Posterior cingulate gyrus (tissue), 11 donors: ENCODE data around the gene EIF5.

Source experiments
- DNase-seq, 10 donors: peaks; one replicate each; pipeline versions ENCODE4 v3.0.0 to v3.0.0-alpha.2; 2020 to 2021; ENCODE audit warnings: mixed read lengths in 3 of 10
- intact Hi-C: fragments of 100-400 bp; cut with DNase I; formaldehyde crosslinking; loops from one replicate; pipeline ENCODE4 v1.15.1; 2023

The EIF5 gene

DNA sequence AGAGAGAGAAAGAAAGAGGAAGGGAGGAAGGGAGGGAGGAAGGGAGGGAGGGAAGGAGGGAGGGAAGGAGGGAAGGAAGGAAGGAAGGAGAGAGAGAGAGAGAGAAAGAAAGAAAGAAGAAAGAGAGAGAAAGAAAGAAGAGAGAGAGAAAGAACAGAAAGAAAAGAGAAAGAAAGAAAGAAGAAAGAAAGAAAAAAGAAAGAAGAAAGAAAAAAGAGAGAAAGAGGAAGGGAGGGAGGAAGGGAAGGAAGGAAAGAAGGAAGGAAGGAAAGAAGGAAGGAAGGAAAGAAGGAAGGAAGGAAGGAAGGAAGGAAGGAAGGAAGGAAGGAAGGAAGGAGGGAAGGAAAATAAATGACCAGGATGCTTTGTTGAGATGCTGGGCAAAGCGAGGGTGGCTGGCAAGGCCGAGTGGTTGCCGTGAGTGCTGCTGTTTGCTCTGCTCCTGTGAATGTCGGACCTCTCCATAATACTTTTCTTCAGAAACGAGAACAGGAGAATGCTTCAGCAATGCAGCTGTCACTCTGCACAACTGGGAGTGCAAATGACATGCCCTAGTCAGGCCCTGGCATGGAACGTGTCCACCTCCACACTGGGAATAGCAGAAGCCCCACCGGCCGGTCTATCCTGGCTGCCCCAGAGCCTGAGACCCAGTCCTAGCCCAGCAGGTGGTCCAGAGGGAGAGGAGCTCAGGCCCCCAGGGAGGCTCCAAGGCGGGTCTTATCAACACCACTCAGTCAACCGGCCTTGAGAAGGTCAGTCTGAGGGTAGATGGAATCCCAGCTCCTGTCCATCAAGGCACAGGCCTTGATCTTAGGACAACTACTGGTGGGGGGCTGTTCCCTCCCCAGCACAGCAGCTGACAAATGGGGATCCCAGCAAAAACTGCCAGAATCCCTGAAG lies 25.1 kb upstream of the EIF5 start:
- no peak for DNase-seq
- intact Hi-C loops, result no loop called here

DNA sequence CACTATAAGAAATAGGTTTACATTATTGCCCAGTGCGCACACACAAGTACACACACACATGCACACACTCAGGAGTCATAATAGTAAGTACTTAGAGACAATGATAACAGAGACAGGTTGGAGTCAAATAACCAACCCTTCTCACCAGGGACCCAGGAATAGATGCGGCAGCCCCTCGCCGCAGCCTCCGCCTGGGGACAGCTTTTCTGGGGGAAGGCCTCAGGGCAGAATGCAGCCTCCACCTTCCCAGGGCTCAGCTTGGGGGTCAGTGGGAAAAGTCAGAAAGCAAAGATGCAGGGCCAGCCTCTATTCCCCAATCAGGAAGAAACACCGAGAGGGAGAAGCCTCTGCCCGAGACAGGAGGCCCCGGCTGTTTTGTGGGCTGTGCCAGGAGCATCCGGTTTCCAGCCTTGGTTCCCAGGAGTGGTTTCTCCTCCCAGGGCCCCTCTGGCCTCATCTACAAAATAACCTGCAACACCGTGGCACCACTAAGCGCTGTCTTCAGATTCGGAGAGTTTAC lies 23.4 kb upstream of the EIF5 start:
- intact Hi-C loops, result no loop called here
- DNase-seq, result peak in 1 of 10 donors; percentile 56

DNA sequence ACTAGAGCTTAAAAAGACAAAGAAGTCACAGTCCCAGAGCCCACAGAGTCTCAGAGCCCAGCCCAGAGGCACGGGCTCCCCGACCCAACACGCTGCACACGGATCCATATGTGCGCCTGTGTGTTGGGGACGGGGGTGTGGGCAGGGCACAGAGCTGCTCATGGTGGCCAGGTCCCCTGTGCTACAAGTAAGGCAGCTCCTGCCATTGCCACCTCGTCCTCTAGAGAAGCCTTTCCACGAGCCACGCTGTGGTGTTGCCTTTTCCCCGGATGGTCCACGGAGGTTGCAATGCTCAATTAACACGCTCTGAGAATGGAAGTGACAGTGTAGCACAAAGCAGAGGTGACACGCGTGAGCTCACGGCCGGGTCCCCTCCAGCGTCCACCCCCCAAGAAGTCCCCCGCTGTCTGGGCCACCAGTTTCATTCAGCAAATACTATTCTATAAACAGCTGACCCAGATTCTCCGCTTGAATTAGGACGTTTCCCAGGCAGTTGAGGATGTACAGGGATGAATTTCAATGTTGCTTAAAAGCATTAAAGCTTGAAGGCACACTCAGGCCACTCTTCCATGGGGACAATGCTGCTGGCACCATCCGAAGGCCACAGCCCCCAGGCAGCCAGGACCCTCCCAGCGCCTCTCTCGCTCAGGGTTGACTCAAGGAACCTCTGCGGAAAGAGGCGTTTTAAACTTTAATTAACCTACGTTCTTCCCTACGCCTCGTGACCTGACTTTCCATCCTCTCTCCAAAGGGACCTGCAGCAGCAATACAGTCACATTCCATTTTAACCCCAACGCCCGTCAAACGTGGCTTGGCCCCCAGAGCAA lies 22.7 kb upstream of the EIF5 start:
- peak in 3 of 10 donors; percentile 34 to 76 (median 74) for DNase-seq
- intact Hi-C loops, result no loop called here

DNA sequence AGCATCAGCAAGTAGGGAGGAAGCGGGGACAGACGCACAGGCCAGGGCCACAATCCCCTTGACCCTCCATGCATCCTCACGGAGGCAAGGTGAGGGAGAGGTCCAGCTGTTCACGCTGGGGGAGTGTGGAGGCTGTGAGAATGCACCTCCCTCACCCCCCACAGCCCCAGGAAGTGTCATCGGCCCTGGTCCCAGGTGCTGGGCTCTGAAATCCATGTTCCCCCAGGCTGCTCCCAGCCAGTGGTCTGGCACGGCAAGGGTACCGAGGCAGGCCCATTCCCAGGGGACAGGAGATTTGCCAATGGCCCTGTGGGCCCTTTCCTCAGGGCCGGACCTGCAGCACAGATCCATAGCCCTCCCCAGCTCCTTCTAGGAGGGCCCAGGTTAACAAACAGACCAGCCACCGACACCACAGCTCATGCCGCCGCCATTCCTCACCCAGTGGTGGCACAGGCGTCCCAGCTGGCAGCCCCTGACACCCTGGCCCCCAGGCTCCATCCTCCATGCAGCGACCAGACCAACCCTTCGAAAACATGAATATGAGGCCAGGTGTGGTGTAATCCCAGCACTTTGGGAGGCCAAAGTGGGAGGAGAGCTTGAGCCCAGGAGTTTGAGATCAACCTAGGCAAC lies 21.9 kb upstream of the EIF5 start:
- DNase-seq, result peak in 2 of 10 donors; percentile 47 to 79
- intact Hi-C loops, result no loop called here

DNA sequence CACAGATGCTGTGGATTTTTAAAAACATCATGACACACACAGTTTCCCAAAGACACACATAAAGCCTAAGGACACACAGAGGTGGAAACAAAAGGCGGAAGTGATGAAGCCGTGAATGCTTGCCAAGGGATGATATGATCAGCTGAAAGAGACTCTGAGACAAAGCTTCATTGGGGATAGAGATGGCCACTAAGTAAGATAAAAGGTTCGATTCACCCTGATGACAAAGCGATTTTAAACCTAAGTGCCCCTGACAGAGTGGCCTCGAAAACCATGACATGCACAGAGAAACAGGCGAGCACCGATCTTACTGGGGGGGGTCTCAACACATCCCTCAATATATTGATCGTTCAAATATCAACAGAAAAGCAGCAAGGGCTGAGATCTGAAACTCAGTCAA lies 20.3 kb upstream of the EIF5 start:
- DNase-seq, result no peak
- intact Hi-C loops, result no loop called here

DNA sequence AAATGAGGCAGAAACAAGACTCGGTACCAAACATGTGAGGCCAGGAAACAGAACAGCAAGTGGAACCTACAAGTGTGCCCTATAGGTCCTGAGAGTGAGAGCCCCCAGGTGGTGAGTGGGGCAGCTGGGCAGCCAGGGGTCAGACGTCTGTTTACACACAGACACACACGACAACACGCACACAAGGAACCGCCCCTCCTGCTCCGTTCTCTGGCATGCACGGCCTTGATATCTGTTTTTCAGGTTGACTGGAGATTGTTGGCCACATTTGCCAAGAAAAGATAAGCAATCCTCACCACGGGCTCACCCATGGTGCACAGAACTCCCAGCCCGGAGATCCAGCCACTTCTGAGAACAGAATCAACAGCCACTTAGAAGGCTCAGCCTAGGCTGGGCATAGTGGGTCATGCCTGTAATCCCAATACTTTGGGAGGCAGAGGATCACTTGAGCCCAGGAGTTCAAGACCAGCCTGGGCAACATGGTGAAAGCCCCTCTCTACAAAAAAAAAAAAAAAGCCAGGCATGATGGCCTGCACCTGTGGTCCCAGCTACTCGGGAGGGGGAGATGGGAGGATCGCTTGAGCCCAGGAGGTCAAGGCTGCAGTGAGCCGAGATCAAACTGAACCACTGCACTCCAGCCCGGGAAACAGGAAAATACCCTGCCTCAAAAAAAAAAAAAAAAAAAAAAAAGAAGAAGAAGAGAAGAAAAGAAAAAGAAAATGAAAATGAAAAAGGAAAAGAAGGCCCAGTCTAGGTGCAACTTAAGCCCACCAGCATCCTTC lies 19.4 kb upstream of the EIF5 start:
- peak in 1 of 10 donors; percentile 40 for DNase-seq
- intact Hi-C loops, result no loop called here

DNA sequence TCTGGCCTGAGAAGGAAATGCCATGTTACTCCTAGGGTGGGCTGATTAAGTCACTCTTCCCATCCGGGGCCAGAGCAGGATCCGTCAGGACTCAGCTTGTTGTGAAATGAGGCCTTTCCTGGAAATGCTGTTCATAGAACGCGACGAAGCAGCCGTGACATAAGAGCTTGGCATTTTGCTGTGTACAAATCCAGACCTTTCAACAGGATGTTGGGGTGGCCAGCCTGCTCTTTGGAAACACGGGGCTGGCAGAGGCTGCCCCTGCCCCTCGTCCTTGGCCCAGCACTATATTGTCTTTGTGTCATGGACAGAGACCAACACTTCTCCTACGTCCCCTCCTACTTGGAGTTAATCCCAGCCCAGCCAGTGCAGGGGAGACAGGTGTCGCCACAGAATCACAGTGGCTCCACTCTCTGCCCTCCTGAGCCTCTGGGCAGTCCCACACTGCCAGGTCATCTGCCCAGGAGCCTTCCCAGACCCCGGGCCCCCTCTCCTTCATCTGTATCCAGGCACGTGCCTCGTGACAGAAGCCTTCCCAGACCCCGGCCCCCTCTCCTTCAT lies 18.6 kb upstream of the EIF5 start:
- intact Hi-C loops, result no loop called here
- peak in 2 of 10 donors; percentile 59 to 68 for DNase-seq

DNA sequence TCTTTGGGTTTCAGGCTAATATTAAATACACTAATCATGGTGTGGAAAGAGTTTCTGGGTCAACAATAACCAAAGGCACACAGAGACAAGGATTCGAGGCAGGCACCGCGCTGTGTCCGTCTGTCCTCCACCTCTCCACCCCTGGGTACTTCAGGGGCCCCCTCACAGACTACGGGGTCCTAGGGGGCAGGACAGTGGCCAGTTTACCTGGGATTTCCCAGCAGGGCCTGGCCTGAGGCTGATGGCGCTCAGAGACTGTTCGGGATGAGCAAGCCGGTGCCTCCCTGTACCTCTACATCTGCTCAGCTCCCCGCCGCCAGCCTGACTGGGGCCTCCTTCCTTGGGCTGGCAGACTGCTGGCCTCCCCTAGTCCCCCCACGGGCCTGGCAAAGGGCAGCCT lies 18.1 kb upstream of the EIF5 start:
- DNase-seq, result peak in 2 of 10 donors; percentile 68 to 77
- intact Hi-C loops, result no loop called here

DNA sequence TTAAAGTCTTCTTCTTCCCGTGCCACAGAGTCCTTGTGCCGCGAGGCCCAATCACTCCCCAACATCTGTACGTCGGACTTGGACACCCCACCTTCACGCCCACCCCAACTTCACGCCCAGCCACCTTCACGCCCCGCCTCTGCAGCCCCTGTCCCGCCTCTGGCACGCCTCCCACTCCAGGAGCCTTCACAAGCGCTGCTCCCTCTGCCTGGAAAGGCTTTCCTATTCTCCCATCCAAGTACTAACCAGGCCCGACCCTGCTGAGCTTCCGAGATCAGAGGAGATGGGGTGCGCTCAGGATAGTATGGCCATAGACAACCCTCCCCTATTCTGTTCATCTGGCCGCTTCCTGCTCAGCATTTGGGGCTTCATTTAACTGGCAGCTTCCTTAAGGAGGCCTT lies 17.3 kb upstream of the EIF5 start:
- intact Hi-C loops, result no loop called here
- peak in 2 of 10 donors; percentile 20 to 62 for DNase-seq

DNA sequence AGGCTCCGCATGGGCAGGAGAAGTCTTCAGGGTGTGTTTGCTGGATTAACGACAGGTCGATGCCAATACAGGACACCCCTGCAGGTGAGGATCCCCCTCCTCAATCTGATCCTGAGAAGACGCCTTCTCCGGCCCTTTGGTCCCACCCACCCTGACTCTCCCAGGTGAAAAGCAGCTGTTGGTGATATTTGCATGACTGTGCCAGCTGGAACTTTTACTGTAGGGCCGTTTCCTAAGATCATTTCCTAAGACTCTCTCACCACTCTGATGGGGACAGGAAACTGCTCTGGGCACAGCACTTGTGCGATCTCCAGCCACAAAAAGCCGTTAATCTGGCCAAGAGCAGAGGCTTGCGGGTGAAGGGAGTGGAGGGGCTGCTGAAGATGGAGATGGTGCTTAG lies 16.8 kb upstream of the EIF5 start:
- intact Hi-C loops, result no loop called here
- DNase-seq, result no peak

DNA sequence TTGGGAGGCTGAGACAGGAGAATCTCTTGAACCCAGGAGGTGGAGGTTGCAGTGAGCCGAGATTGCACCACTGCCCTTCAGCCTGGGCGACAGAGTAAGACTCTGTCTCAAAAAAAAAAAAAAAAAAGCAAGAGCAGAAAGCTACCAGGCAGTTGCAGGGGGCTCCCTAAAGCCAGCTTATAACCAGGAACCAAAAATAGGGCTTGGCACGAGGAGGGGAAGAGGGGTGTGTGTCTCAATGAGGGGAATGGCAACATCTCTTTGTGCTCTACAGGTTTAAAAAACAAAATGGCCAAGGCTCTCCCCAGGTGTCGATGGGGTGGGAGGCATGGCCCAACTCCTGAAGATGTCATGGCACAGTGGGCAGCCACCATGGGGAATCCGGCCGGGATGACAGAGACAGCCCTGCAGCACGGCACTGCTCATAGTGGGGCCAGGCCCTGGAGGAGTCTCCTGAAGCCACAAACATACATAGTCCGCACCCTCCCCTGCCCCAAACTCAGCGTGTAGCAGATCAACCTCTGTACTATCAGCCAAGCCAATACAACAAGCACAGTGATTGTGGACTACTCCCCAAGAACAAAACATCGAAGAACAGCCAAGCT lies 16.0 kb upstream of the EIF5 start:
- intact Hi-C loops, result no loop called here
- DNase-seq, result peak in 1 of 10 donors; percentile 54

DNA sequence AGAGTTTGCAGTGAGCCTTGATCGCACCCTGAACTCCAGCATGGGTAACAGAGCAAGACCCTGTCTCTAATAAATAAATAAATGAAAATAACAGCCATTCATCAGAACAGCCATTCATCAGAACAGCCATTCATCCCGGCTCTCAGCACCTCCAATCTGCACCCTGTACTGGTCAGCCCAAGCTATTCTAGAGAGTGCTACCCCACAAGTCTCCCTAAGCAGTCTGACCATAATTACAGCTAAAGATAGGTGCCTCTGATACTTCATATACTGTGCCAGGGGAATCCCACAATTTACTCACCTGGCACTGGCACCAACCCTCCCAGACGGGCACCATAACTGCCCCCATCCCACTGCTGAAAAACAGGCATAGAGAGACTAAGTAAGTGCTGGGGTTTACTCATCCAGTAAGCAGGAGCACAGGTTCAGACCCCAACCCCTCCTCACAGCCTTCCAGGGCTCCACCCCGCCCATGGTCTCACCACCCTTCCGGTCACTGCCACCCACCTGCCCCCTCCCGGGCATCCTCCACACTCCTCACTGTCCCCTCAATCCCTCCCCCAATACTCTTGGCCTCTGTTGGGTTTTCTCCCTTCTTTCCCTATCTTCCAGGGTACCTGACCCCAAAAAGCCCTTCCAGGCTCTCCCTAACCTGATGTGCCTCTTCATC lies 15.2 kb upstream of the EIF5 start:
- DNase-seq, result no peak
- intact Hi-C loops, result no loop called here

DNA sequence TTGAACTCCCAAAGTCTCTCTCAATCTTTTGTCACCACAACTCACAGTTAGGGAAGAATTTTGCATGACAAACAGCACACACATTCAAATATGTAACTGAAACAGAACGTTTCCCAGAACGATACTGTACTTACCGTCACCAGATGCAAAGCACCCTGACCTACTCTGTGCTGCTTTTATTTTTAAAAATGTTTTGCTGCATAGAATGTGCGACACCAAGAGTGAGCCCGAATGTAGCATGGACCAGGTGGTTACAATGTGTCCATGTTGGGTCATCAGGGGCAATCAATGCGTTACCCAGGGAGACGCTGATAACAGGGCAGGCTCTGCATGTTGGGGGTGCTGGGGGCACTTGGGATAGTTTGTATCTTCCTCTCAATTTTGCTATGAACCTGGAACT lies 14.6 kb upstream of the EIF5 start:
- no peak for DNase-seq

DNA sequence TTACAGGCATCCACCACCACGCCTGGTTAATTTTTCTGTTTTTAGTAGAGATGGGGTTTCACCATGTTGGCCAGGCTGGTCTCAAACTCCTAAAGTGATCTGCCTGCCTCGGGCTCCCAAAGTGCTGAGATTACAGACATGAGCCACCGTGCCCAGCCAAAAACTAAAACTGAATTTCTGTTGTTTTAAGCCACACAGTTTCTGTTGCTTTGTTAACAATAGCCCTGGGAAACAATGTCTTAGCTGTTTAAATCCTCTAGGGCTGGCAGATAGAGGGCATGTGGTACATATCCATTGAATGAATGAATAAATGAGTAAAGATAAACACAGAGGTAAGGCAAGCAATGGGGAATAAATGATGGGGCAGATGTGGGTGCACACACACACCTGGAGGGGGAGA lies 8.0 kb upstream of the EIF5 start:
- intact Hi-C loops, result no loop called here
- DNase-seq, result no peak

More for the DNA sequence above, 14.6 kb upstream of the EIF5 start:
- intact Hi-C loops, result no loop called here

DNA sequence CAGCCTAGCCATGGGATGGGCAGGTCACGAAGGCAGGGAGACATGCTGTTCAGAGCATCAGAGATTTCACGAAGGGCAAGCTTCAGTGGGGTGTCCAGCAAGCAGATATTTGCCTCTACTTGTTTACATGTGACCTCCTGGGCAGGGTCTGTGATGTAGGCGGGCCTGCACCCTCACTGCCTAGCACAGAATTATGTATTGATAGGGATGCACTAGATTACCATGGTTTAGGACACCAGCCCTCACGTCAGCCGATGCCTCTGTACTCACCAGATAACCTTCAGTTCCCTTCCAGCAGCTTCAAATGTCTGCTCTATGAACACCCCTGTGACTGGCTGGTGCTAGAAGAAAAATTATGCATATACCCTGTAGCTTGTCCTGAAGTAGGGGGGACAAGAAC lies 5.1 kb upstream of the EIF5 start:
- no peak for DNase-seq
- intact Hi-C loops, result no loop called here

DNA sequence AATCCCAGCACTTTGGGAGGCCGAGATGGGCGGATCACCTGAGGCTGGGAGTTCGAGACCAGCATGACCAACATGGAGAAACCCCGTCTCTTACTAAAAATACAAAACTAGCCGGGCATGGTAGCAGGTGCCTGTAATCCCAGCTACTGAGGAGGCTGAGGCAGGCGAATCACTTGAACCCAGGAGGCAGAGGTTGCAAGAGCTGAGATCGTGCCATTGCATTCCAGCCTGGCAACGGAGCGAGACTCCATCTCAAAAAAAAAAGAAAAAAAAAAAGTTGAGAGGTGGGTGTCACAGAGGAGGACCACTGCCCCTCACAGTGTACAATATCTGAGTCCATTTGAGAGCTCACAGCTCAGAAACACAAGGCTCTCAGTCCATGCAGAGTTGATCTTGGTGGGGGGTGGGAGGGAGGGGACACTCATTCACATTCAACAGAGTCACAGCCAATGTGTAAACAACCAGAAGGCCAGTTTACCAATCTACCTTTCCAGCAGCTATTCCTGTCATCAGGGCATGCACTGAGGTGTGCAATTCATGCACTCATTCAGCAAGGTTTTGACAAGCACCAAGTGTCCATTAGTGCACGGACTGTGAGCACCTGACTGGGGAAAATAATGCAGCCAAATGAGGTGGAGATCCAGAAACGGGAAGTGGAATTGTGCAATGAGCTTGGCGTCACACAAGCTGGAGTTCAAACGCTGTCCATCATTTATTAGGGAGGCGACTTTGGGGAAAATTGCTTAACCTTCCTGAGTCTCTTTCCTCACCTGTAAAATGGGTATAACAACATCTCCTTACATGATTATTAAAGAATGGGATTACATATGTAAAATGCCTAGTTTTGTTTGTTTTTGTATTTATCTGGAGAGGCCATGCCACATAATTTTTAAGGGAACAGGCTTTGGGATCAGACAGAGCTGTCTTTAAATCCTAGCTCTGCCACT lies 4.4 kb upstream of the EIF5 start:
- no peak for DNase-seq
- intact Hi-C loops, result no loop called here

DNA sequence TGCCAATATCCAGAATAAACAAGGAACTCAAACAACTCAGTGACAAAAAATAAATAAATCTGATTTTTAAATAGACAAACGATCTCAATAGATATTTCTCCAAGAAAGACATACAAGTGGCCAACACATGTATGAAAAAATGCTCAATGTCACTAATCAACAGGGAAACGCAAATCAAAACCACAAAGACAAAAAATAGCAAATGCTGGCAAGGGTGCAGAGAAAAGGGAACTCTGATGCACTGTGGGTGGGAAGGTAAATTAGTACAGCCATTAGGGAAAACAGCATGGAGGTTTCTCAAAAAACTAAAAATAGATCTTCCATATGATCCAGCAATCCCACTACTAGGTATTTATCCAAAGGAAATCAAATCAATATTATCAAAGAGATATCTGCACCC lies 3.5 kb upstream of the EIF5 start:
- intact Hi-C loops, result no loop called here
- no peak for DNase-seq
